NCI-H187 treated with DMSO at 0.1 percent for 48 hours (cell line): ENCODE measurements around the gene CCR3.

Experiments
- DNase-seq: peaks from one replicate; lab custom pipeline; 2025; lab: John Stamatoyannopoulos, UW

The CCR3 gene

DNA sequence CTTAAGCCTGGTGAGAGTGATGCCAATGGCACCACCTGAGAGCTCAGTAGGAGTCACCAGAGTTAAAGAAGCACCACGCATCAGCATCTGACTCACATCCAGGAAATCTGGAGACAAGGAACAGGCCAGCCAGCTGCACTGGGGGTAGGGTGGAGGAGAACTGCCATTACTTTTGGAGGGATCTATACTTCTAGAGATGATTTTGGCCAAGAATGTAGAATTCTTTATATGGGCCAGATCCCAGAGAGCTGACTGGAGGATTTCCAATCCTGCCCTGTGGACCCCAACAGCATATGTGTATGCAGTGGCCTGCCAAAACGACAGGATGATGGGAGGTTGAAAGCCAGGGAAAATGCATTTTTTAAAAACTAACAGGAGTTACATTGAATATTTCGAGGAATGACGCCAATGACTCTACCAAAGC is 29.8 kb downstream of the CCR3 start:
- no peak for DNase-seq

GRCh38 chr3:46276497-46277099 is 34.3 kb downstream of the CCR3 start:
- no peak for DNase-seq

DNA sequence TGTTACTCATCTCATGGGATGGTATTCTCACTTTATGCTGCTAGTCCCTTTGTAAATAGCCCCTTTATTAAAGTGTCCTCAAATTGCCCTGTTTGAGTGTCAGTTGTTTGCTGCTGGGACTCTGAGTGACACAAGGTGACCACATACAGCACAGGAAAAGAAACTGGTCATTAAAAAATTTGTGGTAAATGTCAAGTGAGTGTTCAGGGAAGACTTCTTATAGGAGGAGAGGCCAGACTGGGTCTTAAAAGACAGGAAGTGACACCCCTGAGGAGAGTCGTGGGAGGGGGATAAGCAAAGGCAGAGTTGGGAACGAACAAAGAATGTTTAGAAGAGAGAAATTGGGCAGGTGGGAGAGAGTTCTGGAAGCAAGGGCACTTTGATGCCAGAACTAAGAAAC is 35.2 kb downstream of the CCR3 start:
- no peak for DNase-seq

GRCh38 chr3:46278816-46279672 is 36.8 kb downstream of the CCR3 start:
- DNase-seq: no peak

DNA sequence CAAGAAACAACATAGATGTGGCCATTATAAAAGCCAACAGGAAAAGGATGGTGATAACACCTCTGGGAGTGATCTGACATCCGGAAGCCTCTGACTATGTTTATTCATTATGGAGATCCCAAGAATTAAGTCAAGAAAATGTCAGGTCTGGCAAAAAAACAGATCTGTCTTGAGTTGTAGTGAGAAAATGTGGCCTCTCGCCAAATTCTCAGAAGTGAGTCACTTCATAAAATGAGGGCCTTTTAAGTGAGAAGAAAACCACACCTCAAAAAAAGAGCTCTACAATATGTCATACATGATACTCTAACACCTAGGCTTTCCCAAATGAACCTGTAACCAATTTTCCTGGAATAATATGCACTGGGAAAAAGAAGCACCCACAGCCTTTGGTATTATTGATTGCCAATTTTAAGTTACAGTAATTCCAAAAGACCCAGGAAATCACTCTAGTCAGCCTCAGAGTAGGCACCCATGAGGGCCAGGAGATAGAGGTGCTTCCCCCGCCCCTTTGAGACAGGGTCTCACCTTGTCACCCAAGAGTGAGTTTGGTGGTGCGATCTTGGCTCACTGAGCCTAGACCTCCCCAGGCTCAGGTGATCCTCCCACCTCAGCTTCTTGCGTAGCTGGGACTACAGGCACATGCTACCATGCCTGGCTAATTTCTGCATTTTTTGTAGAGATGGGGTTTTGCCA is 38.0 kb downstream of the CCR3 start:
- no peak for DNase-seq

DNA sequence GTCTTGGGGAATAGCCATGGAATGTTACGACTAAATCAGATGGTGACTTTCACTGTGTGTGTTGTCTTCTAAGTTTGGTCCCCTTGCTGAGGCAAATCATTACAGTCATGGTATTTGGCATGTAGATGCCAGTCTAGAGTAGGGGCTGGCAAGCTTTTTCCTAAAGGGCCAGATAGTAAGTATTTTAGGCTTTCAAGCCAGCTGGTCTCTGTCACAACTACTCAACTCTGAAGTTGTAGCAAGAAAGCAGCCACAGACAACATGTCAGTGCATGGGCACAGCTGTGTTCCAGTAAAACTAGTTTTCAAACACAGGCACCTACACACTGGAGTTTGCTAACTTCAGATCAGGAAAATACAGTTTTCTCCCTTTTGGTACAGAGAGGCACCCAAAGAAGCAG is 39.3 kb downstream of the CCR3 start:
- DNase-seq: no peak

- DNase-seq: no peak
Observed at GRCh38 chr3:46282041-46282440, 39.8 kb downstream of the CCR3 start.

DNA sequence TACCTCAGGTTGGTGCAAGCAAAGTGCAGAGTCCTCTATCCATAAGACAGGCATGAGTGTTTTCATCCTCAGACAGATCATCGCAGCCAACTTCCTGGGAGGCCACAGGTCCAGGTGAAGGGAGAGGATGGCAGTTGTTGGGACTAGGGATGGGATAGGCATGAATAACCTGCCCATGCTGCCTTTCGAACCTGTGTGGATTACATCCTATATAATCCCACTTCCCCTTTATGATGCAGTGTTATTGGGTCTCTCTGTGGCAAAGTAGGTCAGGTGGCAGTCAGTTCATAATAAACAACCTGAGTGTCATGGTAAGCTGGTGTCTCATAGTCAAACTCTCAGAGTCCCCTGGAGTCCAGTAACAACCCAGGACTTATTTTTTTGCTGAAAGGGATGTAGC is 40.4 kb downstream of the CCR3 start:
- DNase-seq: no peak

- no peak for DNase-seq
Observed at GRCh38 chr3:46283881-46284450, 41.7 kb downstream of the CCR3 start.

DNA sequence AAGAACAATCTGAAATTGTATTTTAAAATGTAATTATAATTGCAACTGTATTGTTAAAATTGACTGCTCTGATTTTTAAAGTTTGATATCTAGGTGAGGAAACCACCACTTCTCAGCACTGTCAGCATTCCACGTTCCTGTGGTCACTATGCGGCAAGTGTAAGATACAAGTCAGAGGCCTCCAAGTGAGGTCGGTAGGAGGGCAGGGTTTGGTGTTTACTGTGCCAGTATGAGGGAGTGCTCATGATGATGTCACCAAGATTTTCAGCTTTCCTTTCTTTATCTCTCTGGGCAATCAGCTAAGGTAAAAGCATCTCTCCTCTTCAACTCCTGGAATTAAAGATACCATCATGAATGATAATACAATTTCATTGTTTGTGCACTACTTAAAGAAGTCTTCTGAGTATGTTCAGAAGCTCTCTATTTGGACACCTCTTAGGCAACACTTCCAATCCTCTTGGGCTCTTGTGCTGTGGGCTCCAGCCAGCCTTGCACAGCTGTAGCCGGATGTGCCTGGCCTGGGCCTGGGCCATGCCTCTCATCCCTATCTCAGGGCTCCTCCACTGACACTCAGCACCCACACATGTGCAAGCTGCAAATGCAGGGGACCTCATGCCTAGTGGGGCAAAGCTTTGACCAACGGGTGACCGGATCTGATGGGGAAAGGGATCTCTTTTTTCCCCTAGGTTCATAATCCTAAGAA is 42.9 kb downstream of the CCR3 start:
- no peak for DNase-seq

- no peak for DNase-seq
Observed at GRCh38 chr3:46285931-46286619, 43.8 kb downstream of the CCR3 start.

- no peak for DNase-seq
Observed at GRCh38 chr3:46286947-46287565, 44.8 kb downstream of the CCR3 start.

- no peak for DNase-seq
Observed at GRCh38 chr3:46289551-46289950, 47.3 kb downstream of the CCR3 start.

DNA sequence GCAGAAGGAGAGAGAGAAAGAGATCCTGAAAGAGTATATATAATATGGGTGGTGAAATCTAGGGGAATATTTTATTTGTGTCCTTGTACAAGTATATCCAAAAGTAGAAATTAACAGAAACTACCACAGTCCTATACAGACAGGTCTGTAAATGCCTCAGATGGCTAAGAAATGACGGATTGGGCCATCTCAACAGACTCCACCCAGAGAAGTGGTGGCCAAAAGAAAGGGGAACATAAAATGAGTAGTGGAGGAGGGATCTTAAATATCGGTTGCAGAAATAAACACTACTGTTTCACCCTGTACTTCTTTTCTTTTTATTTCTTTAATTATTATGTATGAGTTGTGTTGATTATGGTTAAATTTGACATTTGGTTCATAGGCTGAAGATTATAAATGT is 47.7 kb downstream of the CCR3 start:
- DNase-seq: no peak

DNA sequence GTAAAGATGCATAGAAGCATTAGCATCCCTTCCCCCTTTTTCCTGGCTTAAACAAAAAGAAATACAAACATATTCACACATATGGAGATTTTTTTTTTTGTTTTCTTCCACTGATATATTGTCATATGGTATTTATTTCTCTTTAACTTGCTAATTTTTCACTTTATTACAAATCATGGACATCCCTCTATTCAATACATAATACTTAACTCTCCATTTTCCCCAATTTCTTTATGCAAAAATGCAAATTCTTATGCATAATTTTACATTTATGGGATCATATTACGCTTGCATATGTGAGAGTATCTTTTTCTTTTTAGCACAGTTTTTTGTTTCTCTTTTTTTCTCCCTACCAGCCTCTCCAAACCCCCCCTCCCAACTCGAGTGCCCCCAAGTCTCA is 48.8 kb downstream of the CCR3 start:
- DNase-seq: no peak

DNA sequence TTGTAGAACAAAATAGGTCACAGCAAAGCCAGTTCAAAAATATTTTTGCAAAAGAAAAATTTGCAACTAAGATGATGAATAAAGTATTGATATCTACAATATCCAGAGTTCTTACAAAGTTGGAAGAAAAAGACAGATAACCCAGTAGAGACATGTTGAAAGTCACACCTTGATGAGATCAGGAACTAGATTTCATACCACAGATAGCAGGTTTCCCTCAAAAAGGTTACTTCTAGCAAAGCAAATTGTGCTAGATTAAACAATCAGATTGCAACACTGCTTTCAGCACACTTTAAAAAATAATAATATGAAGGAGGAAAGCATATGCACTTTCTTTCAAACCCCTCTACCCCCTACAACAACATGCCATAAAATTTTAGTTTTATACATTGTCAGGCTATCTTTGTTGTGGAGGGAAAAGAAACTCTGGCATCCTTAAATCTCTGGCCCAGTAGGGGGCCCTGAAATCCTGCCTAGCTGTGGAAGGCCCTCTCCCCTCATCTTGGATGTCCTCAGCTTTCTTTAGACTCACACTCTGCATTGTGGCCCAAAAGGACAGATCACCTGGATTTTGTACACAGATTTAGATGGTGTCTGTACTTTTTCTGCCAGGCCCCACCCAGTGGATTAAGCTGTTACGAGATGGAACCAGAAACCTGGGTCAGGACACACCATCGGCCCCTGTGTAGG is 50.9 kb downstream of the CCR3 start:
- no peak for DNase-seq

GRCh38 chr3:46293991-46294833 is 52.0 kb downstream of the CCR3 start:
- DNase-seq: no peak

GRCh38 chr3:46296826-46297225 is 54.6 kb downstream of the CCR3 start:
- no peak for DNase-seq

DNA sequence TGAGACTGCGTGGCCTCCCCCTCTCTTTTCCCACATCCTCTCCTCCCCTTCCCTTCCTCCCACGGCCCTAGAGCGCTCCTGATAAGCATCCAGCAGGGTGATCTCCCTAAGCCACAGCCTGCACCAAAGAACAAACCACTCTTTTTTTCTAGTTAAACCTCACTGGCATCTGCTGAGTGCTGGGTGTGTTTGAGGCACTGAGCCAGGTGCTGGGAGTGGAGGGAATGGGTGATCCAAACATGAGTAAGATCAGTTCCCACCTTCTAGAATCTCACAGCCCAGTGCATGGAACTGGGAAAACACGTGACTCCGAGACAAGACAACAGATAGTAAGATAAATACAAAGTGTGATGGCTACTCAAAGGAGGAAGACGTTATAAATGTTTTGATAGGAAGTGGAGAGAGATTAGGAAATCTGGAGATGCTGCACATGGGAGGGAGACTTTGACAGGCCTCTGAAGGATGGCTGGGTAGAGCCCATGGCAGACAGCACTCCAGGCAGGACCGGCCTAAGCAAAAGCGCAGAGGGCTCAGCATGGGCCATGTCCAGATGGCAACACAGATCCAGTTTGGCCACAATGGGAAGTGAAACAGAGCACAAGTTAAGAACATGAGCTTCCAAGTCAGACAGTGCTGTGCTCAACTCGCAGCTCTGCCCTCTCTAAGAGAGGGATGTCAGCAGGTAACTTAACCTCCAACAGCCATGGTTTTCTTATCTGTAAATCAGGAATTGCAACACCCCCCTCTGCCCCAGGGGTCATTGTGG is 55.6 kb downstream of the CCR3 start:
- no peak for DNase-seq
